ENCODE measurements around the gene SIVA1.

DNA sequence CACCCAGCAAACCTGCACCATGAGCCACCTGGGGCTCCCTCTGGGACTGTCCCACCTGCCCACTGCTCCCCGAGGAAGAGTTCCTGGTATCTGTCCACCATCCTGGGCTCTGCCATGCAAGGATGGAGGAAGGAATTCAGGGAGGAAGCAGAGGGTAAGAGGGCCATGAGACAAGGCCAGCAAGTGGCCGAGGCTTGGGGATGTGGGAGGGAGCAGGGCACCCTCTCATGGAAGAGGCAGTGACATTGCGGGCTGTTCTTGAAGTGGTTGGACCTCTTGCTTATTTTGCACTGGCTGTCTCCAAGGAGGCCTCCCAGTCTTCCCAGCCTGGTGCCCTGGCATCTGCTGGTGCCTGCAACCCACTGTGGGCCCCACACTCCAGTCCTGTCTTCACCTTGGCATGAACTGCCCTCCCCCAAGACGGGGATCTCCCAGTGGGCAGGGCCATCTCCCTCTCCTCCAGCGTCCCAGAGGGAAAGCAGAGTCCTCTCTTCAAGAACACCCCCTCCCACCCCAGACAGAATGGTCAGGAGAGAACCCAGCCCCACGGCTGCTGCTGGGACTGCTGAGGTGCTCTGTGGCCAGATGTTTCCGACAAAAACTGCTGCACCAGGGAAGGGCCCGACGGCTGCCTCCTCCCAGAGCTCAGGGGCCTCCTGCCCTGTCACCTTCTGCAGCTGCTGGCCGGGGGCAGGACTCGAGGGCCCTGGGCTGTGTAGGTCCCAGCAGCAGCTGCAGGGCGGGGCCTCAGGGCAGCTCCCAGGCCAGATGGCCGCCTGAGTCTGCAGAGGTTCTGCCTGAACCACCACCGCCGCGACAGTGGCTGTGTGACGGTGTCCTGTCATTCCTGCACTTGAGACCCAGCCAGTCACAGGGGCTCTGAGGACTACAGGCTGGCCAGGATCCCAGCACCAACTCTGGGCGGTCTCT is 44.4 kb downstream of the SIVA1 start:
- TF ChIP-seq EZH2 (IDR thresholded peaks at IDR 0.05; ENCODE audit: borderline replicate concordance, low read depth, low read length, severe bottlenecking), result no peak
- TF ChIP-seq, protein P1, sequence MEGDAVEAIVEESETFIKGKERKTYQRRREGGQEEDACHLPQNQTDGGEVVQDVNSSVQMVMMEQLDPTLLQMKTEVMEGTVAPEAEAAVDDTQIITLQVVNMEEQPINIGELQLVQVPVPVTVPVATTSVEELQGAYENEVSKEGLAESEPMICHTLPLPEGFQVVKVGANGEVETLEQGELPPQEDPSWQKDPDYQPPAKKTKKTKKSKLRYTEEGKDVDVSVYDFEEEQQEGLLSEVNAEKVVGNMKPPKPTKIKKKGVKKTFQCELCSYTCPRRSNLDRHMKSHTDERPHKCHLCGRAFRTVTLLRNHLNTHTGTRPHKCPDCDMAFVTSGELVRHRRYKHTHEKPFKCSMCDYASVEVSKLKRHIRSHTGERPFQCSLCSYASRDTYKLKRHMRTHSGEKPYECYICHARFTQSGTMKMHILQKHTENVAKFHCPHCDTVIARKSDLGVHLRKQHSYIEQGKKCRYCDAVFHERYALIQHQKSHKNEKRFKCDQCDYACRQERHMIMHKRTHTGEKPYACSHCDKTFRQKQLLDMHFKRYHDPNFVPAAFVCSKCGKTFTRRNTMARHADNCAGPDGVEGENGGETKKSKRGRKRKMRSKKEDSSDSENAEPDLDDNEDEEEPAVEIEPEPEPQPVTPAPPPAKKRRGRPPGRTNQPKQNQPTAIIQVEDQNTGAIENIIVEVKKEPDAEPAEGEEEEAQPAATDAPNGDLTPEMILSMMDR (IDR thresholded peaks at IDR 0.05; ENCODE audit: borderline replicate concordance, extremely low read depth, low read length, poor library complexity, severe bottlenecking), result no peak

Data from DND-41 (cell line).